ENCODE measurements around the gene TRPV6.

Gene TRPV6

GRCh38 chr7:142908290-142908689 is 22.7 kb upstream of the TRPV6 start:
- DNase-seq, result no peak

- no peak for DNase-seq
Observed at GRCh38 chr7:142906643-142907042, 21.1 kb upstream of the TRPV6 start.

GRCh38 chr7:142905759-142906158 is 20.2 kb upstream of the TRPV6 start:
- DNase-seq, result no peak

GRCh38 chr7:142904128-142904527 is 18.6 kb upstream of the TRPV6 start:
- DNase-seq, result no peak

- DNase-seq, result no peak
Observed at GRCh38 chr7:142901426-142902259, 16.1 kb upstream of the TRPV6 start.

- DNase-seq, result no peak
Observed at GRCh38 chr7:142899661-142900060, 14.1 kb upstream of the TRPV6 start.

- no peak for DNase-seq
Observed at GRCh38 chr7:142898377-142899170, 13.0 kb upstream of the TRPV6 start.

- no peak for DNase-seq
Observed at GRCh38 chr7:142897691-142898090, 12.1 kb upstream of the TRPV6 start.

GRCh38 chr7:142896741-142897379 is 11.3 kb upstream of the TRPV6 start:
- DNase-seq, result no peak

GRCh38 chr7:142896151-142896550 is 10.6 kb upstream of the TRPV6 start:
- no peak for DNase-seq

GRCh38 chr7:142894985-142895593 is 9.5 kb upstream of the TRPV6 start:
- DNase-seq, result no peak

GRCh38 chr7:142894112-142894984 is 8.8 kb upstream of the TRPV6 start:
- no peak for DNase-seq

- DNase-seq, result no peak
Observed at GRCh38 chr7:142892951-142893350, 7.4 kb upstream of the TRPV6 start.

GRCh38 chr7:142891490-142892082 is 6.0 kb upstream of the TRPV6 start:
- no peak for DNase-seq

GRCh38 chr7:142890874-142891485 is 5.4 kb upstream of the TRPV6 start:
- DNase-seq, result no peak

GRCh38 chr7:142889816-142890215 is 4.3 kb upstream of the TRPV6 start:
- DNase-seq, result no peak

GRCh38 chr7:142887282-142888015 is 1.9 kb upstream of the TRPV6 start:
- no peak for DNase-seq

- DNase-seq, result no peak
Observed at GRCh38 chr7:142886866-142887265, 1.3 kb upstream of the TRPV6 start.

GRCh38 chr7:142884286-142884640 is 1.3 kb downstream of the TRPV6 start:
- no peak for DNase-seq

All from right kidney (tissue), 1 donor.